ENCODE results near the gene MMGT1.
A peak's percentile ranks its signal among the peaks of the same experiment; 100 is the strongest.

MMGT1 gene

GRCh38 chrX:135985973-135986310 is 12.2 kb upstream of the MMGT1 start:
- H3K27ac ChIP-seq: peak overlapping the region; percentile 64
- TF ChIP-seq CTCF (conservative IDR thresholded peaks at IDR 0.05): no peak

GRCh38 chrX:135985157-135985972 is 11.6 kb upstream of the MMGT1 start, which contains the start of gene SLC9A6:
Gene SLC9A6, plus strand, starts transcription at chrX:135985435. Its CDS starts 224 bp downstream, at chrX:135985659.
- H3K27ac ChIP-seq: peak within 1 kb of the TSS; percentile 64
- no peak for TF ChIP-seq CTCF (conservative IDR thresholded peaks at IDR 0.05)

GRCh38 chrX:135984791-135985156 is 11.0 kb upstream of the MMGT1 start:
- H3K27ac ChIP-seq: peak overlapping the region; percentile 64
- no peak for TF ChIP-seq CTCF (conservative IDR thresholded peaks at IDR 0.05)

- TF ChIP-seq CTCF (conservative IDR thresholded peaks at IDR 0.05): no peak
- peak overlapping the region; percentile 64; the same call in 1 of the 2 replicates for H3K27ac ChIP-seq
Observed at GRCh38 chrX:135984256-135984655, 10.5 kb upstream of the MMGT1 start.

- TF ChIP-seq CTCF (conservative IDR thresholded peaks at IDR 0.05): no peak
Observed at GRCh38 chrX:135982860-135983259, 9.1 kb upstream of the MMGT1 start.

GRCh38 chrX:135981668-135982067 is 7.9 kb upstream of the MMGT1 start:
- no peak overlapping the region for H3K27ac ChIP-seq

More at GRCh38 chrX:135982860-135983259, 9.1 kb upstream of the MMGT1 start:
- H3K27ac ChIP-seq: no peak overlapping the region

GRCh38 chrX:135981010-135981409 is 7.2 kb upstream of the MMGT1 start:
- no peak for TF ChIP-seq CTCF (conservative IDR thresholded peaks at IDR 0.05)
- no peak overlapping the region for H3K27ac ChIP-seq

More at GRCh38 chrX:135981668-135982067, 7.9 kb upstream of the MMGT1 start:
- TF ChIP-seq CTCF (conservative IDR thresholded peaks at IDR 0.05): no peak

Data from VCaP (cell line).